Naive B cell (primary cell): ENCODE data around the gene N4BP3. TPM values are rescaled to one million over a fixed set of nuclear protein-coding genes. Genes with fewer than 3 reads are reported as not detected.

Source experiments
- ATAC-seq, 2 donors: fragments of 150-1000 bp; cut with Tn5 transposase; 2 replicates each; pipeline ENCODE4 v1.10.0; 2021; ENCODE audit warnings: low read depth in 2 of 2, mild to moderate bottlenecking in 2 of 2, moderate library complexity in 2 of 2
- DNase-seq: peaks from one replicate; pipeline ENCODE4 v3.0.0; 2022
- H3K27ac Mint-ChIP-seq, 6 donors: one replicate each; pipeline ENCODE4 v1.8.0; 2020 to 2022; ENCODE audit warnings: mild to moderate bottlenecking in 6 of 6, mixed read lengths in 6 of 6, moderate library complexity in 5 of 6, inconsistent platforms in 2 of 6
- H3K27me3 Mint-ChIP-seq, 3 donors: one replicate each; pipeline ENCODE4 v1.8.0; 2021 to 2022; ENCODE audit warnings: mixed read lengths in 3 of 3, mild to moderate bottlenecking in 1 of 3
- H3K36me3 Mint-ChIP-seq, 2 donors: one replicate each; pipeline ENCODE4 v1.8.0; 2020 to 2022; ENCODE audit warnings: mixed read lengths in 2 of 2, inconsistent platforms in 1 of 2, mild to moderate bottlenecking in 1 of 2
- H3K4me1 Mint-ChIP-seq, 3 donors: one replicate each; pipeline ENCODE4 v1.8.0; 2020 to 2022; ENCODE audit warnings: mixed read lengths in 3 of 3, inconsistent platforms in 1 of 3, mild to moderate bottlenecking in 1 of 3, moderate library complexity in 1 of 3
- H3K4me3 Mint-ChIP-seq, 8 donors: one replicate each; pipeline ENCODE4 v1.8.0; 2020 to 2022; ENCODE audit warnings: mild to moderate bottlenecking in 8 of 8, mixed read lengths in 8 of 8, moderate library complexity in 8 of 8, inconsistent platforms in 2 of 8
- H3K9me3 Mint-ChIP-seq, 7 donors: one replicate each; pipeline ENCODE4 v1.8.0; 2020 to 2022; ENCODE audit warnings: mixed read lengths in 7 of 7, mild to moderate bottlenecking in 5 of 7, inconsistent platforms in 2 of 7, moderate library complexity in 1 of 7
- polyA plus RNA-seq, 6 donors: library from polyadenylated mRNA; unstranded; fragments of 300-500 nt; fragmentation: Illumina TruSeq; gene quantifications; one replicate each; pipeline ENCODE4 v1.2.3, GENCODE V29; 2021; ENCODE audit warnings: low read depth in 6 of 6

The N4BP3 gene
- polyA plus RNA-seq, 6 donors from 2014 or later: 0.63 to 10.1 (median 3.5) TPM

DNA sequence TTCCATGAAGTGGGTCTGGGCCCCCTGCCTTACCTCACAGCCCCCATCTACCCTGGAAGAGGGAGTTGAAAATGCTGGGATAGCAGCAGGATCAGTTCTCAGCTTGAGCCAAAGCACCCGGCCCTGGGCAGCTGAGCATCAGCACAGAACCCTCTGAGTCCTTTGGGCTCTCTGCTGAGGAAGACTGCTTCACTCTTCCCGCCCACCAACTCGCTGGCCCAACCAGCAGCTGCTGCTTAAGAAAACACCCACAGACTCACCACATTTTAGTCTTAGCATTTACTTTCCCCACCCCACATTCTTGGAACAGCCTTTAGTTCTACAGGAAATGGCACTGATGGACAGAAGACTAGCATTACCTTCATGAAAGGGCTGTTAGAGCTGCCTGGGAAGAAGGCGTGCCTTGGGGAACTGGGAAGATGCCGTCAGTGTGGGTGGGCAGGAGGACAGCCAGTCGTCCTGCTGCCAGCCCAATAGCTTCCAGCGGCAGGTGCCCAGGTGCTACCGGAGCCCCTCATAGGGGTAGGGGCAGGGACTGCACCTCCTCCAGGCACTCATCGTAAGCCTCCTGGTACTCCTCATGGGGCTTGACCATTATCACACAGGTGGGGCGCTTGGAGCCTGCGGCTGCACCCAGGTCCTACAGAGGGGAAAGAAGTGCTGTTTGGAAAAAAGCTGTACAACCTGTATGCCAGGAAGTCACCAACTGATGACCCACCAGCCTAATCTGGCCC lies 36.0 kb downstream of the N4BP3 start:
- no peaks in the 10 kb centered on the region for H3K9me3 Mint-ChIP-seq
- ATAC-seq: no peak
- H3K4me1 Mint-ChIP-seq: peaks cover 27 to 36% (median 35%) of the 10 kb centered on the region in 3 donors

DNA sequence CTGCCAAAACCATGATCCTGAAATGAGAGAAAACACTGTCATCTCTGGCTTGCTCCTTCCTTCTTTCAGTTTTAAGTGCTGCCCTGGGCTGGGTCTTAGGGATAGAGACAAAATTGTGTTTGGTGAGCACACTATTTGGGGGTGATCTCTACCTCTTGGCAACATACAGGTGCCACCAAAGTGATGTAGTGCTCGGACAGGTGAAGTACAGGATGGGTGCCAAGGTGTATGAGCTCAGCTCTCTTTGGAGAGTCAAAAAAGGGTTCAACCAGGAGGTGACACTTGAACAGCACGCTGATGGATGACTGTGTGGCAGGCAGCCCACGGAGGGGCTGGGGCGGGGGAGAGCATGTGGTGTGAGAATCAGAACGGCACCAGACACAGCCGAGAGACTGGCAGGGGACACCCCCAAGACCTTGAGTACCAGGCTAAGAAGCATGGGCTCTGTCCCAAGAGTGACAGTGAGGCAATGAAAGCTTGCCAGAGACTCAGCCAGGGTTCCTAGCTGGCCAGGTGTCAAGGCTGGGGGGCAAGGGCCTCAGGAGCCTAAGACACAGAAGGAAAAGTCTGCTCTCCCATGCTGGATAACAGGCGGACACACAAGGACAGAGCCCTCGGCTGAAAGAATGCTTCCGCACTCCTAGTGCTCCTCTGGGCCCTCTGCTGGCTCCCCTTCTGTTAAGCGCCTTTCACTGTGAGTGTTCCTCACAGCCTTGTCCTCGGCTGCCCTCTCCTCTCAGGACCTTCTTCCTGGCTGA lies 37.8 kb downstream of the N4BP3 start:
- peaks cover 30 to 40% (median 35%) of the 10 kb centered on the region in 3 donors for H3K4me1 Mint-ChIP-seq
- H3K27me3 Mint-ChIP-seq: no peaks in the 10 kb centered on the region
- H3K36me3 Mint-ChIP-seq: peaks cover 0 to 7% of the 10 kb centered on the region in 2 donors
- ATAC-seq (no peak), DNase-seq (no peak)
- peak overlapping the region in 7 of 8 donors; percentile 42 to 98 (median 61) for H3K4me3 Mint-ChIP-seq
- no peaks in the 10 kb centered on the region for H3K9me3 Mint-ChIP-seq
- peak overlapping the region; percentile 9 to 87 (median 76) for H3K27ac Mint-ChIP-seq

More for the DNA sequence above, 36.0 kb downstream of the N4BP3 start:
- Mint-ChIP-seq H3K27me3 (no peaks in the 10 kb centered on the region), H3K4me3 (no peak overlapping the region), H3K27ac (peak overlapping the region in 3 of 6 donors; percentile 70 to 81 (median 79)), H3K36me3 (peaks cover 0 to 7% of the 10 kb centered on the region in 2 donors)
- DNase-seq: no peak

- Mint-ChIP-seq H3K4me1 (peaks cover 30 to 40% (median 35%) of the 10 kb centered on the region in 3 donors), H3K4me3 (peak overlapping the region; percentile 91 to 98 (median 98)), H3K27ac (peak overlapping the region; percentile 42 to 87 (median 76)), H3K36me3 (peaks cover 0 to 7% of the 10 kb centered on the region in 2 donors), H3K27me3 (no peaks in the 10 kb centered on the region), H3K9me3 (no peaks in the 10 kb centered on the region)
- DNase-seq (no peak), ATAC-seq (no peak)
Observed at GRCh38 chr5:178152491-178153444, 39.4 kb downstream of the N4BP3 start.

- ATAC-seq (peak; percentile 97 to 98), DNase-seq (peak; percentile 94)
- Mint-ChIP-seq H3K36me3 (peaks cover 0 to 1% of the 10 kb centered on the region in 2 donors), H3K9me3 (no peaks in the 10 kb centered on the region), H3K27ac (peak within 1 kb of the TSS; percentile 87 to 97 (median 94)), H3K4me3 (peak within 1 kb of the TSS; percentile 91 to 98 (median 98)), H3K27me3 (no peaks in the 10 kb centered on the region), H3K4me1 (peaks cover 30 to 40% (median 35%) of the 10 kb centered on the region in 3 donors)
Observed at GRCh38 chr5:178153530-178154340, 40.4 kb downstream of the N4BP3 start, which contains the start of gene NHP2. NHP2 (minus strand) TSS chr5:178153885; CDS start chr5:178153817, 68 bp downstream.

DNA sequence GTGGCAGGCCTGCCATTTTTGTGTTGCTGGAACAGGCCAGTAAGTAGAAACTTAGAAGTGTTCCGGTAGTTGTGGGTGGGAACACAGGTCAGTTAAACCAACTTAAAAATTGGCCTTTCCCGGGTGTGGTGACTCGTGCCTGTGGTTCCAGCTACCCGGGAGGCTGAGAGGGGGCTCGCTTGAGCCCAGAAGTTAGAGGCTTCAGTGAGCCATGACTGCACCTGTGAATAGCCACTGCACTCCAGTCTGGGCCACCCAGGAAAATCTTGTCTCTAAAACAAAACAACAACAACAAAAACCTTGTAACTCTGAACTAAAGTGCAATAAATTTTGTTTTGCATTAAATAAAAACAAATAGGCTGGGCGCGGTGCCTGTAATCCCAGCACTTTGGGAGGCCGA lies 41.7 kb downstream of the N4BP3 start:
- Mint-ChIP-seq H3K9me3 (no peaks in the 10 kb centered on the region), H3K4me3 (peak overlapping the region in 3 of 8 donors; percentile 91 to 98 (median 98)), H3K27me3 (no peaks in the 10 kb centered on the region), H3K4me1 (peaks cover 30 to 40% (median 32%) of the 10 kb centered on the region in 3 donors), H3K27ac (peak overlapping the region in 2 of 6 donors; percentile 34 to 47), H3K36me3 (no peaks in the 10 kb centered on the region)
- DNase-seq (no peak), ATAC-seq (no peak)

DNA sequence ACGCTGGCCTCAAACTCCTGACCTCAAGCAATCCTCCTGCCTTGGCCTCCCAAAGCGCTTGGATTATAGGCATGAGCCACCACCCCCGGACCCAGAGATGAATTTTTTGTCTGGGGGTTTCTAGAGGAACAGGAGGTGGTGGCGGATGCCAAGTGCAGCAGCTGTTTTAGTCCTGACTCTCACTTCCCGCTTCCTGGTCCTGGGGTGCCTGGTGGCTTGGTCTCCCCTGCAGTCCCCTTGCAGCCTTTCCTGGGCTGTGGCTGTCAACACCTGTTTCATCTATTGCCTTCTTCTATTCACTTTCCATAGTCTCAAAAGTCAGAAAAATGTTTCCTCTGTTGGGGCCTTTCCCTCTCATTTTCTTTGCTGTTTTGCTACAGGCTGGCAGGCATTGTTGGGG lies 46.8 kb downstream of the N4BP3 start:
- DNase-seq: no peak
- Mint-ChIP-seq H3K27ac (peak overlapping the region in 1 of 6 donors; percentile 83), H3K4me3 (peak overlapping the region in 1 of 8 donors; percentile 51), H3K27me3 (peaks cover 0 to 14% (median 11%) of the 10 kb centered on the region in 3 donors), H3K4me1 (peaks cover 8 to 12% (median 11%) of the 10 kb centered on the region in 3 donors), H3K9me3 (no peaks in the 10 kb centered on the region), H3K36me3 (no peaks in the 10 kb centered on the region)
- ATAC-seq: no peak

DNA sequence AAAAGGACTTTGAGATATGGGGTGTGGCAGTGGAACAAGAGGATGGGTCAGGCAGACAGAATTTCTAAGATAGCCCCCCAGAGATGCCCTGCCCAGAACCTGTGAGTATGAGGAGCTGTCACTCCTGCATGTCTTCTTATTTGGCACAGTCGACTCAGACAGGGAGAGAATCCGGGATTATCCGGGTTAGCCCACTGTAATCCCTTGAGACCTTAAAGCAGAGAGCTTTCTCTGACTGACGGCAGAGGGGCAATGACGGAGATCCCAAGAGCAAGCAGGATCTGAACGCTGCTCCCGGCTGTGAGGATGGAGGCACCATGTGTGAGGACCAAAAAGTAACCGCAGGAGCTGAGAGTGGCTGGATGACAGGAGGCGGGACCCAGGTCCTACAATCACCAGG lies 49.1 kb downstream of the N4BP3 start:
- peaks cover 0 to 14% (median 11%) of the 10 kb centered on the region in 3 donors for H3K27me3 Mint-ChIP-seq
- peak overlapping the region in 1 of 6 donors; percentile 70 for H3K27ac Mint-ChIP-seq
- ATAC-seq: no peak
- H3K36me3 Mint-ChIP-seq: no peaks in the 10 kb centered on the region
- peak overlapping the region in 1 of 8 donors; percentile 21 for H3K4me3 Mint-ChIP-seq
- peaks cover 8 to 12% (median 11%) of the 10 kb centered on the region in 3 donors for H3K4me1 Mint-ChIP-seq
- DNase-seq: no peak
- no peaks in the 10 kb centered on the region for H3K9me3 Mint-ChIP-seq

GRCh38 chr5:178163772-178164735 lies 50.7 kb downstream of the N4BP3 start:
- peaks cover 0 to 14% (median 11%) of the 10 kb centered on the region in 3 donors for H3K27me3 Mint-ChIP-seq
- peak overlapping the region in 6 of 8 donors; percentile 36 to 81 (median 72) for H3K4me3 Mint-ChIP-seq
- ATAC-seq: peak; percentile 99
- peak; percentile 88 for DNase-seq
- H3K9me3 Mint-ChIP-seq: no peaks in the 10 kb centered on the region
- H3K27ac Mint-ChIP-seq: peak overlapping the region; percentile 47 to 74 (median 68)
- H3K36me3 Mint-ChIP-seq: no peaks in the 10 kb centered on the region
- H3K4me1 Mint-ChIP-seq: peaks cover 8 to 14% (median 12%) of the 10 kb centered on the region in 3 donors

DNA sequence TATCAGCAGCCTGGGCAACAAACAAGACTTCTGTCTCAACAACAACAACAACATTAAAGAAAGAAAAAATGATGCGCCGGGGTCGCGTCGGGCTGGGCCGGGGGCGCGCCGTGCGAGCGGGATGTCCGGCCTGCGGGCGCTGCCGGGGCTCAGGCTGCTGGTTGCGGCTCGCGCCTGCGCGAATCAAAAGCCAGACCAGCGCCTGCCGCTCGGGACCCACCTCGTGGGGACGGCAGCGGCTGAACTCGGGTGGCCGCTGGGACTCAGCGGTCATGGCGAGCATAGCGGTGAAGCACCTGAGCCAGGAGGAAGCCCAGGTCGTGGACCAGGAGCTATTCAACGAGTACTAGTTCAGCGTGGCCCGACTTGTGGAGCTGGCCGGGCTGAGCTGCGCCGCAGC lies 52.2 kb downstream of the N4BP3 start:
- H3K4me1 Mint-ChIP-seq: peaks cover 8 to 14% (median 12%) of the 10 kb centered on the region in 3 donors

DNA sequence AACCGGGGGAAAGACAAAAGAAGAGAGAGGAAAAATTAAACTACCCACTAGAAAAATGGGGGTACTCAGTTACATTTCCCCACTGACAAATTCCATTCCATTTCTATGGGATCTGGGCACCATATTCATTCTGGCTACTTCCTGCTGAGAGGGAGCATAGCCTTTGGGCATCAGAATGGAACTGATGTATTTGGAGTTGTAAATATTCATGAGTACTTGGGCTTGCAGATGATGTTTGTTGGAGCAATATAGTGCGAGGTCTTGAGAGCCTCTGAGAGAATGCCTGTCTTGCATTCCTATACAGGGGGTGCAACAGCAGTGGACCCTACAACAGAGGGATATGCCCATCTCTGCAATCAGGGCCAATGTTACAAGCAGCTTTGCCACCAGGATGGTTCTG lies 57.1 kb downstream of the N4BP3 start:
- Mint-ChIP-seq H3K4me1 (peaks cover 0 to 3% (median 0%) of the 10 kb centered on the region in 3 donors), H3K9me3 (no peaks in the 10 kb centered on the region), H3K27ac (no peak overlapping the region)

More for the DNA sequence above, 52.2 kb downstream of the N4BP3 start:
- no peaks in the 10 kb centered on the region for H3K36me3 Mint-ChIP-seq
- no peak overlapping the region for H3K27ac Mint-ChIP-seq
- ATAC-seq: no peak
- peaks cover 0 to 14% (median 11%) of the 10 kb centered on the region in 3 donors for H3K27me3 Mint-ChIP-seq
- DNase-seq: no peak
- no peak overlapping the region for H3K4me3 Mint-ChIP-seq
- H3K9me3 Mint-ChIP-seq: no peaks in the 10 kb centered on the region

GRCh38 chr5:178174456-178174855 lies 61.1 kb downstream of the N4BP3 start:
- H3K4me1 Mint-ChIP-seq: no peaks in the 10 kb centered on the region
- H3K27ac Mint-ChIP-seq: no peak overlapping the region
- H3K9me3 Mint-ChIP-seq: peaks cover 0 to 5% (median 0%) of the 10 kb centered on the region in 7 donors
- H3K27me3 Mint-ChIP-seq: peaks cover 0 to 16% (median 6%) of the 10 kb centered on the region in 3 donors
- no peak for DNase-seq
- no peaks in the 10 kb centered on the region for H3K36me3 Mint-ChIP-seq
- H3K4me3 Mint-ChIP-seq: no peak overlapping the region
- ATAC-seq: no peak

More for the DNA sequence above, 57.1 kb downstream of the N4BP3 start:
- ATAC-seq: no peak
- Mint-ChIP-seq H3K36me3 (no peaks in the 10 kb centered on the region), H3K27me3 (no peaks in the 10 kb centered on the region), H3K4me3 (no peak overlapping the region)
- DNase-seq: no peak
